ENCODE data around the gene MYL6.
"Not testable (repeated sequence)": the region's sequence is repeated elsewhere in the genome, so short reads cannot be mapped to it uniquely, and the experiment has no call there.

MYL6 gene

DNA sequence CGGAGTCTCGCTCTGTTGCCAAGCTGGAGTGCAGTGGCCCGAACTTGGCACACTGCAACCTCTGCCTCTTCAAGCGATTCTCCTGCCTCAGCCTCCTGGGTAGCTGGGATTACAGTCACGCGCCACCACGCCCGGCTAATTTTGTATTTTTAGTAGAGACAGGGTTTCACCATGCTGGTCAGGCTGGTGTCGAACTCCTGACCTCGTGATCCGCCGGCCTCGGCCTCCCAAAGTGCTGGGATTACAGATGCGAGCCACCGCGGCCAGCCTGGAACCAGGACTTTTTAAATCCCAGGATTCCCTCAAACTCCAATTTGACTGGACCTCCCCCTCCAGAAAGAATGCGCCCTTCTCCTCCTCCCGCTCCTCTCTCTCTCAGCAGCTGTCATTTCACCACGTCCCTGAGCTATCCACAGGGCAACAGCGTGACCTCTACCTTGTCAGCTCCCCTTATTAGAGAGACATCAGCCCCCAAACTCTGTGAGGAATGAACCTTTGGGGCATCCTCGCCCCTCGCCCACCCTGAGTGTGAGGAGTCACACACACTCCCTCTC, 28.1 kb upstream of the MYL6 start:
- no peak for DNase-seq

- no peak for DNase-seq
Observed at GRCh38 chr12:56130876-56131275, 27.3 kb upstream of the MYL6 start.

DNA sequence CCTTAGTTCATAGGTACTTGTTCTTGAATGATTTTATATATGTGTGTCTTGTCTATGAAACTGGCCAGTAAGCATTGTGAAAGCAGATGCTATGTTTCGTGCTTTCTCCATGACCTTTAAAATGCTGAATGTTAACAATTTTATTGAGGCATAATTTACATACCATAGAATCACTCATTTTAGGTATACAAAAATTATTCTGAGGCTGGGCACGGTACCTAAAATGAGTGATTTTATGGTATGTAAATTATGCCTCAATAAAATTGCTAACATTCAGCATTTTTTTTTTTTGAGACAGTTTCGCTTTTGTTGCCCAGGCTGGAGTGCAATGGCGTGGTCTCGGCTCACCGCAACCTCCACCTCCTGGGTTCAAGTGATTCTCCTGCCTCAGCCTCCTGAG, 23.3 kb upstream of the MYL6 start:
- no peak for DNase-seq

- DNase-seq = no peak
Observed at GRCh38 chr12:56137853-56138571, 20.1 kb upstream of the MYL6 start.

- DNase-seq = no peak
Observed at GRCh38 chr12:56141946-56142784, 16.0 kb upstream of the MYL6 start.

DNA sequence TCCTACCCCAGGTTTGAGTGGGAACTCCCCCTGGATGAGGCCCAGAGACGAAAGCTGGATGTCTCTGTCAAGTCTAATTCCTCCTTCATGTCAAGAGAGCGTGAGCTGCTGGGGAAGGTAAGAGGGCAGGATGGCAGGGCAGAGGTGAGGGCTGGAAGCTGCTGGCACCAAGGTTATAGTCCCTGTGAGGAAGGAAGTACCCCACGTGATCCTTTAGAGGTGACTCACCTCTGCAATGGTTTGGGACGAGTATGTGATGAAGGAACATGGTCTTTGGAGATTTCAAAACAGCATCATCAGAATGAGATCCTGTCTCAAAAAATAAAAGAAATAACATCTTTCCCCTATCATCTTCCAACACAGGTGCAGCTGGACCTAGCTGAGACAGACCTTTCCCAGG, 14.9 kb upstream of the MYL6 start:
- DNase-seq = no peak

GRCh38 chr12:56143870-56144269, 14.3 kb upstream of the MYL6 start:
- DNase-seq = no peak

DNA sequence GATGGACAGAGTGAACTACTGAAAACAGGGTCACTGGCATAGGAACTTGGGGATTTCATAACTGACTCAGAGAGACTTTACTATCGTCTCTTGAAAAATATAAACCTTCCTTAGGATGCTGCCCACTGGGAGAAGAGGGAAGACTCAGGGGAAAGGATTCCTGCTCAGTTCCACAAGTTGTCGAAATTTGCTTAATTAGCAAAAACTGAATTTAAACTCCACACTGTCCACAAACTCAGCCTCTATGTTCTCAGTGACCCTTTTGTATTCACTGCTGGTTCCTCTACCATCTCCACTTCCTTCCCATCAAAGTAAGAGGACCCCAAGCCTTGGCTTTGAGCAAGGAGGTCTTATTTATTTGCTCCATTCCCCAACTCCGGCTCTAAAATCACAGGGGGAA, 12.9 kb upstream of the MYL6 start:
- no peak for DNase-seq

DNA sequence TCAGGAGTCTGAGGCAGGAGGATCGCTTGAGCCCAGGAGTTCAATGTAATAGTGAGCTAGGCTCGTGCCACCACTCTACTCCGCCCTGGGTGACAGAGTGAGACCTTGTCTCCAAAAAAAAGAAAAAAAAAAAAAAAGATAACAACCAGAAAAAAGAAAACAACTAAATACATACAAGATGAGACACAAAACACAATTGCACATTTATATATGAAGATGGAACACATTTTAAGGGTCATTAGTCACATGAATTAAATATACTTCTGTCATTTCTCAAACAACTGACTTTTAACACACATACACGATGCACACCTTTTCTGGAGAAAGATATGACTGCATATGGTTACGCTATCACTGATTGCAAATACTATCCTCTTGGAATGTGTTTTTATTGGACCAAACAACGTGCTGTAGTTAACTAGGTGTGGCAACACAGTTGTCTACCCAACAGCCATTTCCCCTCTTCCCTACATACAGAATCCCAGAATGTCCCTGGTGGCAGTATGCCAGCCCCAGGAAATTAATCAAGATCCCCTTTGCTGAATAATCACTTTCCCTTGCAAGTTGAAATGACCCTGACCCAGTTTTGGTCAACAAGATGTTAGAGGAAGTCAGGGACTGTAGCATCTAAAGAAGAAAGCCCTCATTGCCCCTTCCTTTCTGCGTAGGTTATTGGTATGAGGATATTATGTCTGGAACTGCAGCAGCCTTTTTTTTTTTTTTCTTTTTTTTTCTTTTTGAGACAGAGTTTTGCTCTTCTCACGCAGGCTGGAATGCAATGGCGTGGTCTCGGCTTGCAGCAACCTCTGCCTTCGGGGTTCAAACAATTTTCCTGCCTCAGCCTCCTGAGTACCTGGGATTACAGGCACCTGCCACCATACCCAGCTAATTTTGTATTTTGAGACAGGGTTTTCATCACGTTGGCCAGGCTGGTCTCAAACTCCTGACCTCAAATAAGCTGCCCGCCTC, 11.4 kb upstream of the MYL6 start:
- DNase-seq = no peak

GRCh38 chr12:56150563-56150962, 7.6 kb upstream of the MYL6 start:
- no peak for DNase-seq

DNA sequence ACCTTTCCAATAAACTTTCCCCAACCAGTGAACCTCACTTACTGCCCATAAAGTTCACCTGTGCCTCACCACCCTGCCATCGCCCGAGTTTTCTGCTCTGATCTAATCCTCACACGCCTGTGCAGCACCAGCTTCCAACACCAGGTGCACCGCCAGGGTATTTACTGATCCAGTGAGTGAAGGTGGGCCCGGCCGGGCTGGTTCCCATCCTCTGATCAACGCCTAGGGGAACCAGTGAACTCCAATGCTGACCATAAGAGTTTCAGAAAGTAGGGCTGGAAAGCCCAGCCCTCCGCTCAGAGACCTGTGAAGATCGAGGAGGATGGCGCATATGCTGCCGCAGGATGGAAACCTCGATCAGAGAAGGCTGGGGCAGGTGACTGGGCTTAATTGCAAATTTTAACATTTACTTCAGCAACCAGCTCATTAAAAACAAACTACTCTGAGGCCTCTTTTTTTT, 6.5 kb upstream of the MYL6 start:
- no peak for DNase-seq

- peak; percentile 87 for DNase-seq
Observed at GRCh38 chr12:56152132-56152755, 5.9 kb upstream of the MYL6 start, which contains the start of gene MYL6B. MYL6B (plus strand) TSS chr12:56152587; CDS start chr12:56153919, 1,332 bp downstream.

- no peak for DNase-seq
Observed at GRCh38 chr12:56152756-56153677, 5.1 kb upstream of the MYL6 start.

DNA sequence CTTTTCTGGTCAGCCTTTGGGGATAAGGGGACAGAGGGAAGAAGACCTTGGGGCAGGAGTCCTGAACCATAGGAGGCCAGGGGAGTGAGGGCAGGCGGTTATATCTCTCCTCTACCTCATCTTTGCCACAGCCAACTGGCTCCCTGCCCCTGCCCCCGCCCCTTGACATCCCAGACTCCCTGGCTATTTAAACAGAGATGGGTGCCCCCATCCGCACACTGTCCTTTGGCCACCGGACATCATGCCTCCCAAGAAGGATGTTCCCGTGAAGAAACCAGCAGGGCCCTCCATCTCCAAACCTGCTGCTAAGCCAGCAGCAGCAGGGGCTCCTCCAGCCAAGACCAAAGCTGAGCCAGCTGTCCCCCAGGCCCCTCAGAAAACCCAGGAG, 4.5 kb upstream of the MYL6 start:
- no peak for DNase-seq

GRCh38 chr12:56154246-56154771, 3.9 kb upstream of the MYL6 start:
- no peak for DNase-seq

DNA sequence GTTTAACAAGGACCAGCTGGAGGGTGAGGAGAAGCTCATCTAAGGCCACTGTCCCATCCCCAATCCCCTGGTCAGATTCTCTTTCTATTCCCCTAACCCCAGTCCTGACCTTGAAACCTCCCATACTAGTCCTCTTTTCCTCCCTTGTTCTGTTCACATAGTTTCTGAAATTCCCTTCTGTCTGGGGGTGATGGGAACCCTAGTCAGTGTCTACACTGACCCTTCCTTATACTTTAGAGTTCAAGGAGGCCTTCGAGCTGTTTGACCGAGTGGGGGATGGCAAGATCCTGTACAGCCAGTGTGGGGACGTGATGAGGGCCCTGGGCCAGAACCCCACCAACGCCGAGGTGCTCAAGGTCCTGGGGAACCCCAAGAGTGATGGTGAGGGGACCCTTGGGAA, 3.3 kb upstream of the MYL6 start:
- no peak for DNase-seq

DNA sequence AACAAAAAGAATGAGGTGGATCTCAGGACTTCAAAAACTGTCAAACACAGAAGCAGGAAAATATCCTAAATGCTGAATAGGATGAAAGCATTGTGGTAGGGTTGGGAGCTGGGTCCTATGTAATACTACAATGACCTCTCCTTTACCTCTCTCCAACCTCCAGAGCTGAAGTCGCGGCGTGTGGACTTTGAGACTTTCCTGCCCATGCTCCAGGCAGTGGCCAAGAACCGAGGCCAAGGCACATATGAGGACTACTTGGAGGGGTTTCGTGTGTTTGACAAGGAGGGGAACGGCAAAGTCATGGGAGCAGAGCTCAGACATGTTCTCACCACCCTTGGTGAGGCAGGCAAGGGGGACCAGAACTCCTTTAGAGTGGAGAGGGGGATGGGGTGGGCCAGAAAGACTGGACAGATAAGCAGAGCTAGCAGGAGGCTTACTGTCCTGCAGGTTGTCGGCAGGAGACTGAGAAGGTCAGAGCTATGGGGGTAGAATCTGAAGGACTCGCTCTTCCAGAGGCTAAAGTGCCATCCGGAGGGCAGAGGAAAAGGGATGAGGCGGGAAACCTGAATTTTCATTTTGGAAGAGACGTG, 2.8 kb upstream of the MYL6 start:
- no peak for DNase-seq

DNA sequence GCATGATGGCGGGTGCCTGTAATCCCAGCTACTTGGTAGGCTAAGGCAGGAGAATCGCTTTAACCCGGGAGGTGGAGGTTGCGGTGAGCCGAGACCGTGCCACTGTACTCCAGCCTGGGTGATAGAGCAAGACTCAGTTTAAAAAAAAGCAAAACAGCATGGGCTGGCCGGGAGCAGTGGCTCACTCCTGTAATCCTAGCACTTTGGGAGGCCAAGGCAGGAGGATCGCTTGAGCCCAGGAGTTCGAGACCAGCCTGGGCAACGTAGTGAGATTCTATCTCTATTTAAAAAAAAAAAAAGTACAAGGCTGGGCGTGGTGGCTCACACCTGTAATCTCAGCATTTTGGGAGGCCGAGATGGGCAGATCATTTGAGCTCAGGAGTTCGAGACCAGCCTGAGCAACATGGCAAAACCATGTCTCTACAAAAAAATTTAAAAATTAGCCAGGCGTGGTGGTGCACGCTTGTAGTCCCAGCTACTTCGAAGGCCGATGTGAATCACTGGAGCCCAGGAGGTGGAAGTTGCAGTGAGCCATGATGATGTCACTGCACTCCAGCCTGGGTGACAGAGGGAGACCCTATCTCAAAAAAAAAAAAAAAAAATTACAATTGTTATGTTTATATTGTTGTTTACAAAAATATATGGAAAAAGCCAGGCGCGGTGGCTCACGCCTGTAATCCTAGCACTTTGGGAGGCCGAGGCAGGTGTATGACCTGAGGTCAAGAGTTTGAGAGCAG, 1.5 kb upstream of the MYL6 start:
- DNase-seq = not testable (repeated sequence)

- no peak for DNase-seq
Observed at GRCh38 chr12:56157201-56158028, 744 bp upstream of the MYL6 start.
